ENCODE measurements around the gene CTDSP2.

The CTDSP2 gene

DNA sequence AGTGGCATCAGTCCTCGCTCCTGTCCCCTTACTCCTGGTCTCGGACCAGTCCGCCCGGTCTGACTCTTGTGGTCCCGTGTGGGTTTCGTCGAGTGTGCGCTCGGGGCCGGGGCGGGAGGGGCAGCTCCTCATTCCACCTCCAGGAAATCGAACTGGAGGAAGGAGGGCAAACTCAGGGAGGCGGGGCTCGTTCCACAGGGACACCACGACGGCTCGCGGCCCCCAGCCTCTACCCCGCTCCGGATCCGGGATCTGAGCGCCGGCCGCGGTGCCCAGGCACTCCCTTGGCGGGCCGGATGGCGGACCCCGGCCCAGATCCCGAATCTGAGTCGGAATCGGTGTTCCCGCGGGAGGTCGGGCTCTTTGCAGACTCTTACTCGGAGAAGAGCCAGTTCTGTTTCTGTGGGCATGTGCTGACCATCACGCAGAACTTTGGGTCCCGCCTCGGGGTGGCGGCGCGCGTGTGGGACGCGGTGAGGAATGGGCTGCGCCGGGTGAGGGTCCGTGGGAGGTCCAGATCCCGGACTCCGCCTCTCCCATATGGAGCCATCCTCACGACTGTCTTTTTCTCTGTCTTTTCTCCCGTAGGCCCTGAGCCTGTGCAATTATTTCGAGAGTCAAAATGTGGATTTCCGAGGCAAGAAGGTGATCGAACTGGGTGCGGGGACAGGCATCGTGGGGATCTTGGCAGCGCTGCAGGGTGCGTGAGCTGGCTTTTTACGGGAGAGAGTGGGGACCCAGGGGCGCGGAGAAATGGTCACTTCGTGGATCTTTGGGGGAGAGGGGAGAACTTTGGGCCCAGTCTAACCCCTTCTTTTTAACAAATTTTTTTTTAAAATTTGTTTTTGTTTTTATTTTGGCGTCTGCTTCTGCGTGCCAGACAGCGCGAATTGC is 73.9 kb downstream of the CTDSP2 start, which contains the start of gene EEF1AKMT3:
Gene EEF1AKMT3, plus strand, starts transcription at position 186 of the 894 bp plus-strand sequence. Its CDS starts 111 bp downstream, at position 297.
- Histone ChIP-seq H3K27me3 (ENCODE audit: low read length) (no peaks in the 10 kb centered on the region), H2AFZ (ENCODE audit: low read depth, low read length, severe bottlenecking) (peak within 1 kb of the TSS; percentile 71), H3K9me2 (replicated peaks; ENCODE audit: insufficient read depth, low read length) (no peaks in the 10 kb centered on the region), H3K9me3 (ENCODE audit: insufficient read depth, low read length) (no peaks in the 10 kb centered on the region), H3K4me3 (ENCODE audit: insufficient read depth, low read length, poor library complexity, severe bottlenecking) (peak within 1 kb of the TSS; percentile 84), H3K36me3 (ENCODE audit: low read length) (no peaks in the 10 kb centered on the region), H4K20me1 (ENCODE audit: low read depth, low read length) (no peaks in the 10 kb centered on the region), H3K79me2 (ENCODE audit: insufficient read depth, low read length) (no peaks in the 10 kb centered on the region), H3F3A (ENCODE audit: insufficient read depth) (0 out of 2 replicates have a peak, but pooled peaks cover 5% of the 10 kb centered on the region), H3K4me2 (ENCODE audit: low read depth, low read length, poor library complexity, severe bottlenecking) (peak within 1 kb of the TSS; percentile 97), H3K9ac (ENCODE audit: low read length) (peak within 1 kb of the TSS; percentile 70), H3K27ac (ENCODE audit: low read depth, low read length) (peak within 1 kb of the TSS; percentile 25)
- no peak for TF ChIP-seq EZH2phosphoT487 (conservative IDR thresholded peaks at IDR 0.05; ENCODE audit: low read length)
- TF ChIP-seq, protein P1, sequence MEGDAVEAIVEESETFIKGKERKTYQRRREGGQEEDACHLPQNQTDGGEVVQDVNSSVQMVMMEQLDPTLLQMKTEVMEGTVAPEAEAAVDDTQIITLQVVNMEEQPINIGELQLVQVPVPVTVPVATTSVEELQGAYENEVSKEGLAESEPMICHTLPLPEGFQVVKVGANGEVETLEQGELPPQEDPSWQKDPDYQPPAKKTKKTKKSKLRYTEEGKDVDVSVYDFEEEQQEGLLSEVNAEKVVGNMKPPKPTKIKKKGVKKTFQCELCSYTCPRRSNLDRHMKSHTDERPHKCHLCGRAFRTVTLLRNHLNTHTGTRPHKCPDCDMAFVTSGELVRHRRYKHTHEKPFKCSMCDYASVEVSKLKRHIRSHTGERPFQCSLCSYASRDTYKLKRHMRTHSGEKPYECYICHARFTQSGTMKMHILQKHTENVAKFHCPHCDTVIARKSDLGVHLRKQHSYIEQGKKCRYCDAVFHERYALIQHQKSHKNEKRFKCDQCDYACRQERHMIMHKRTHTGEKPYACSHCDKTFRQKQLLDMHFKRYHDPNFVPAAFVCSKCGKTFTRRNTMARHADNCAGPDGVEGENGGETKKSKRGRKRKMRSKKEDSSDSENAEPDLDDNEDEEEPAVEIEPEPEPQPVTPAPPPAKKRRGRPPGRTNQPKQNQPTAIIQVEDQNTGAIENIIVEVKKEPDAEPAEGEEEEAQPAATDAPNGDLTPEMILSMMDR (IDR thresholded peaks at IDR 0.05; ENCODE audit: insufficient read depth, low read length, poor library complexity, severe bottlenecking), result no peak

DNA sequence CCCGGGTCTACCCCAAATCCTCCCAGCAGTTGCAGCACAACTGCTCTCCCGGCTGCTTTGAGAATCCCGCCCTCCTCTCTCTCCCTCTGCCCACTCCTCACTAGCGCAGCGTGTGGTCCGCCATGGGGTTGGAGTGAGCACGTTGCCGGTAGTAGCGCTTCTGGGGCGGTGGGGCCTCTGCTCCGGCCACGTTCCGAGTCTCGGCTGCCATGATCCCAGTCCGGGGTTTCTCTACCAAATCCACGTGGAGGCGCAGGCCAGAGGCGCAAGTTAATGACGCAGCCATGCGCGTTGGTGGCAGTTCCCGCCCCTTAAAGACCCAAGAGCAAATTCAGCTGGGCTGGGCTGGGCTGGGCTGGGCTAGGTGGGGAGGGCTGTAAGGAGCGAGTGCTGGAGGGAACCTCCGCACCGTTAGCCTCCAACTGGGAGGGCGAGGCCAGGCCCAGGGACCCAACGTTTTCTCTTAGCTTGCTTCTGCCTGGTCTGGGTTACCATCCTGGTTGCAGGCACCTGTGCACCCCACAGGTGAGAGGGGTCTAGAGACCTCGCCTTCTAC is 74.6 kb downstream of the CTDSP2 start, which contains the start of gene METTL1:
Gene METTL1, minus strand, starts transcription at position 233 of the 556 bp plus-strand sequence. Its CDS starts 22 bp downstream, at position 211.
- Histone ChIP-seq H3K36me3 (ENCODE audit: low read length) (no peaks in the 10 kb centered on the region), H3K4me2 (ENCODE audit: low read depth, low read length, poor library complexity, severe bottlenecking) (peak within 1 kb of the TSS; percentile 97), H3F3A (ENCODE audit: insufficient read depth) (0 out of 2 replicates have a peak, but pooled peaks cover 5% of the 10 kb centered on the region), H3K79me2 (ENCODE audit: insufficient read depth, low read length) (no peaks in the 10 kb centered on the region), H3K9me2 (replicated peaks; ENCODE audit: insufficient read depth, low read length) (no peaks in the 10 kb centered on the region), H3K4me3 (ENCODE audit: insufficient read depth, low read length, poor library complexity, severe bottlenecking) (peak within 1 kb of the TSS; percentile 84), H3K27ac (ENCODE audit: low read depth, low read length) (peak within 1 kb of the TSS; percentile 25), H3K9ac (ENCODE audit: low read length) (peak within 1 kb of the TSS; percentile 70), H3K27me3 (ENCODE audit: low read length) (no peaks in the 10 kb centered on the region), H4K20me1 (ENCODE audit: low read depth, low read length) (no peaks in the 10 kb centered on the region), H2AFZ (ENCODE audit: low read depth, low read length, severe bottlenecking) (peak within 1 kb of the TSS; percentile 71), H3K9me3 (ENCODE audit: insufficient read depth, low read length) (no peaks in the 10 kb centered on the region)
- TF ChIP-seq EZH2phosphoT487 (conservative IDR thresholded peaks at IDR 0.05; ENCODE audit: low read length), result no peak
- TF ChIP-seq, protein P1 (IDR thresholded peaks at IDR 0.05; ENCODE audit: insufficient read depth, low read length, poor library complexity, severe bottlenecking), result no peak

DNA sequence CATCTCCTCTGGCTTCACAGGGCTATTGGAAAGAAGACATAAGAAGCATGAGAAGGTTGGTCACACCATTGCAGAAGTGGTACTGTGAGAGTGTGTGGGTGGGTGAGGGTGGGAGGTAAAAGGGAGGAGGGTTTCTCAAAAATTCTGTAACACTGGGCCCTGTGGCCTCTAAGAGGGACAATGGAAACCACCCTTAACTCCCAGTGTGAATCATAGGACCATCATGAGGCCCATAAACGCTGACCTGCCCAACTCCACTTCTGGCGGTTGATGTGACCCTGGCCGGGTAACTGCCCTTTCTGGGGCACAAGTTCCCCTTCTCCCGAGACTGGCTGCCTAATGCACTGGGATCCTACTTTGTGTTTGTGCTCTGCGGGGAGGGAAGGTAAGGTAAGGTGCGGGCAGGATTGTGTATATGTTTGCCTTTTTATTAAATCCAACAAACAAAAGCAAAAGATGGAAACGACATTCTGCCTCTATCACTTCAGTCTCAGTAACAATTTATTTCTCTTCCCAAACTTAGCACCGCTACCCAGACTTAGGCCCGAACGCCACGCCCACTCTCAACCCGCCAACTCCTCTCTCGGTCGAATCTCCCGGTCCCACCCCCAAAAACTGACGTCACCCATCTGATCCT is 75.2 kb downstream of the CTDSP2 start:
- H4K20me1 ChIP-seq (ENCODE audit: low read depth, low read length), result no peaks in the 10 kb centered on the region
- no peaks in the 10 kb centered on the region for H3K27me3 ChIP-seq (ENCODE audit: low read length)
- H3K9me2 ChIP-seq (replicated peaks; ENCODE audit: insufficient read depth, low read length), result no peaks in the 10 kb centered on the region
- H3K9me3 ChIP-seq (ENCODE audit: insufficient read depth, low read length), result no peaks in the 10 kb centered on the region
- no peaks in the 10 kb centered on the region for H3K79me2 ChIP-seq (ENCODE audit: insufficient read depth, low read length)
- H3K27ac ChIP-seq (ENCODE audit: low read depth, low read length), result peak overlapping the region; percentile 25
- H3K36me3 ChIP-seq (ENCODE audit: low read length), result no peaks in the 10 kb centered on the region
- peak overlapping the region; percentile 70 for H3K9ac ChIP-seq (ENCODE audit: low read length)
- H3K4me3 ChIP-seq (ENCODE audit: insufficient read depth, low read length, poor library complexity, severe bottlenecking), result peak overlapping the region; percentile 84
- H2AFZ ChIP-seq (ENCODE audit: low read depth, low read length, severe bottlenecking), result peak overlapping the region; percentile 68
- H3K4me2 ChIP-seq (ENCODE audit: low read depth, low read length, poor library complexity, severe bottlenecking), result peak overlapping the region; percentile 97
- TF ChIP-seq, protein P1 (IDR thresholded peaks at IDR 0.05; ENCODE audit: insufficient read depth, low read length, poor library complexity, severe bottlenecking), result no peak
- TF ChIP-seq EZH2phosphoT487 (conservative IDR thresholded peaks at IDR 0.05; ENCODE audit: low read length), result no peak
- 0 out of 2 replicates have a peak, but pooled peaks cover 5% of the 10 kb centered on the region for H3F3A ChIP-seq (ENCODE audit: insufficient read depth)

Data from SU-DHL-6 (cell line).